Neural cell (in vitro differentiated cells): Measurements from ENCODE around the gene NOL8. TPM values are rescaled to one million over a fixed set of nuclear protein-coding genes. Genes with fewer than 3 reads are reported as not detected.

Experiments
- H2AFZ ChIP-seq: fragments of 200-600, 300-800 bp; sonication (generic), shearing (Covaris generic); 2 replicates; pipeline ENCODE4 v1.6.0; 2014; ENCODE audit warnings: low read depth, mild to moderate bottlenecking, antibody characterized with exemption, low read length, moderate library complexity
- H3F3A ChIP-seq: fragments of 200-600 bp; shearing (Covaris generic); 2 replicates; pipeline ENCODE4 v1.6.1; 2016; ENCODE audit warnings: mild to moderate bottlenecking, moderate library complexity, mixed read lengths, antibody characterized with exemption, low read length; ENCODE audit not compliant: insufficient read depth, poor library complexity, severe bottlenecking
- H3K27ac ChIP-seq: fragments of 200-600, 300-800 bp; sonication (generic), shearing (Covaris generic); 2 replicates; pipeline ENCODE4 v1.5.1; 2014; ENCODE audit warnings: mild to moderate bottlenecking, low read length, moderate library complexity
- H3K27me3 ChIP-seq: fragments of 300-800, 200-600 bp; sonication (generic), shearing (Covaris generic); 2 replicates; pipeline ENCODE4 v1.6.0; 2014; ENCODE audit warnings: mild to moderate bottlenecking, low read depth, low read length, moderate library complexity; ENCODE audit not compliant: insufficient read depth
- H3K36me3 ChIP-seq: fragments of 300-800, 200-600 bp; sonication (generic), shearing (Covaris generic); 2 replicates; pipeline ENCODE4 v1.5.1; 2014; ENCODE audit warnings: mild to moderate bottlenecking, antibody characterized with exemption, low read length, moderate library complexity; ENCODE audit not compliant: insufficient read depth
- H3K4me2 ChIP-seq: fragments of 300-800, 200-600 bp; sonication (generic), shearing (Covaris generic); 2 replicates; pipeline ENCODE4 v1.6.0; 2014; ENCODE audit warnings: mild to moderate bottlenecking, low read length
- H3K4me3 ChIP-seq: fragments of 300-800, 200-600 bp; sonication (generic), shearing (Covaris generic); 2 replicates; pipeline ENCODE4 v1.5.1; 2014; ENCODE audit warnings: mild to moderate bottlenecking, low read length, moderate library complexity
- H3K79me2 ChIP-seq: fragments of 200-600 bp; shearing (Covaris generic); replicated peaks from 2 replicates; pipeline ENCODE4 v1.6.0; 2014; ENCODE audit warnings: mild to moderate bottlenecking, low read length, moderate library complexity; ENCODE audit not compliant: insufficient read depth
- H3K9ac ChIP-seq: fragments of 300-800, 200-600 bp; sonication (generic), shearing (Covaris generic); 2 replicates; pipeline ENCODE4 v1.6.1; 2016; ENCODE audit warnings: mild to moderate bottlenecking, low read length, mixed read lengths
- H3K9me2 ChIP-seq: fragments of 200-600 bp; shearing (Covaris generic); 2 replicates; pipeline ENCODE4 v1.6.1; 2016; ENCODE audit warnings: mild to moderate bottlenecking, low read length, mixed read lengths; ENCODE audit not compliant: insufficient read depth
- H3K9me3 ChIP-seq: fragments of 200-600, 300-800 bp; sonication (generic), shearing (Covaris generic); 2 replicates; pipeline ENCODE4 v1.6.1; 2016; ENCODE audit warnings: mild to moderate bottlenecking, mixed run types, low read length, moderate library complexity, mixed read lengths
- H4K20me1 ChIP-seq: fragments of 200-600 bp; shearing (Covaris generic); 2 replicates; pipeline ENCODE4 v1.6.1; 2016; ENCODE audit warnings: mild to moderate bottlenecking, mixed run types; ENCODE audit not compliant: insufficient read depth
- EP300 ChIP-seq: fragments of 450-650 bp; conservative IDR thresholded peaks from 2 replicates; pipeline ENCODE4 v1.6.1; 2014; ENCODE audit warnings: antibody characterized with exemption, mild to moderate bottlenecking, moderate library complexity; ENCODE audit not compliant: poor library complexity, severe bottlenecking
- EZH2 ChIP-seq: fragments of 200-600, 300-800 bp; shearing (Covaris generic), sonication (generic); IDR thresholded peaks from 2 replicates; pipeline ENCODE4 v1.6.1; 2014; ENCODE audit warnings: antibody characterized with exemption, low read length, borderline replicate concordance, mild to moderate bottlenecking; ENCODE audit not compliant: insufficient read depth, poor library complexity, severe bottlenecking
- MXI1 ChIP-seq: fragments of 450-650 bp; conservative IDR thresholded peaks from 2 replicates; pipeline ENCODE4 v1.6.1; 2014; ENCODE audit warnings: antibody characterized with exemption, mild to moderate bottlenecking; ENCODE audit not compliant: poor library complexity, severe bottlenecking
- POLR2AphosphoS5 ChIP-seq: IDR thresholded peaks from 2 replicates; pipeline ENCODE4 v1.6.1; 2012
- RAD21 ChIP-seq: fragments of 450-650 bp; conservative IDR thresholded peaks from 2 replicates; pipeline ENCODE4 v1.6.1; 2014; ENCODE audit warnings: antibody characterized with exemption, mild to moderate bottlenecking, moderate library complexity
- SMC3 ChIP-seq: fragments of 450-650 bp; conservative IDR thresholded peaks from 2 replicates; pipeline ENCODE4 v1.6.1; 2014; ENCODE audit warnings: antibody characterized with exemption, mild to moderate bottlenecking, moderate library complexity; ENCODE audit not compliant: poor library complexity
- TAF1 ChIP-seq: IDR thresholded peaks from 2 replicates; pipeline ENCODE4 v1.6.1; 2012; ENCODE audit warnings: low read depth
- polyA plus RNA-seq: library from polyadenylated mRNA; depleted of rRNA; stranded (reverse); fragments of >200 nt; gene quantifications from 2 replicates; pipeline ENCODE4 v1.2.3, GENCODE V29; 2014
- small RNA-seq, 3 experiments: library from RNA; depleted of rRNA; stranded (forward); fragments of <200 nt; gene quantifications; one replicate each; pipeline ENCODE3, GENCODE V24; 2012
- TF ChIP-seq, protein P1 (sequence below): fragments of 450-650 bp; IDR thresholded peaks from 2 replicates; pipeline ENCODE4 v1.5.1; 2014; ENCODE audit warnings: antibody characterized with exemption, mild to moderate bottlenecking, moderate library complexity; ENCODE audit not compliant: poor library complexity, severe bottlenecking
- TF ChIP-seq, protein P2 (sequence below): IDR thresholded peaks from 2 replicates; pipeline ENCODE4 v1.6.1; 2012; ENCODE audit warnings: borderline replicate concordance

Gene NOL8
- polyA plus RNA-seq, 1 donor from 2014 or later: 25.3 TPM

DNA sequence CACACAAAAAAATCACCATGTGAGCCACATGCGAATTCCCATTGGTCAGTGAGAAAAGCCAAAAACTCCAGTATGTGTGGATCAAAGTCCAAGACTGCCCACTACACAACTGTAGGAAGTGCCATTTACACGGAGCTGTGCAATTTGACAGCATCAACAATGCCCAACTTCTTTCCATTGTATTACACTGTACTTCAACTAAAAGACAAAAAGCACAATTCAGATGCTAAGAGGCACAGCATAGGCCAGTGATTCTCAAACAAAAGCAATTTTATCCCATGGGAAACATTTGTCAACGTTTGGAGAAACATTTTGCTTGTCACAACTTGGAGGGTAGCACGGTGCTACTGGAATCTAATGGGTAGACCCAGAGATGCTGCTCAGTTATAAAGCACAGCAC lies 71.5 kb downstream of the NOL8 start:
- H3K79me2 ChIP-seq: no peaks in the 10 kb centered on the region
- no peak overlapping the region for H3K4me3 ChIP-seq
- no peak overlapping the region for H3K9ac ChIP-seq
- H3K9me2 ChIP-seq: no peaks in the 10 kb centered on the region
- no peaks in the 10 kb centered on the region for H3F3A ChIP-seq
- no peak overlapping the region for H3K27ac ChIP-seq
- H4K20me1 ChIP-seq: no peaks in the 10 kb centered on the region
- TF ChIP-seq, protein P1, sequence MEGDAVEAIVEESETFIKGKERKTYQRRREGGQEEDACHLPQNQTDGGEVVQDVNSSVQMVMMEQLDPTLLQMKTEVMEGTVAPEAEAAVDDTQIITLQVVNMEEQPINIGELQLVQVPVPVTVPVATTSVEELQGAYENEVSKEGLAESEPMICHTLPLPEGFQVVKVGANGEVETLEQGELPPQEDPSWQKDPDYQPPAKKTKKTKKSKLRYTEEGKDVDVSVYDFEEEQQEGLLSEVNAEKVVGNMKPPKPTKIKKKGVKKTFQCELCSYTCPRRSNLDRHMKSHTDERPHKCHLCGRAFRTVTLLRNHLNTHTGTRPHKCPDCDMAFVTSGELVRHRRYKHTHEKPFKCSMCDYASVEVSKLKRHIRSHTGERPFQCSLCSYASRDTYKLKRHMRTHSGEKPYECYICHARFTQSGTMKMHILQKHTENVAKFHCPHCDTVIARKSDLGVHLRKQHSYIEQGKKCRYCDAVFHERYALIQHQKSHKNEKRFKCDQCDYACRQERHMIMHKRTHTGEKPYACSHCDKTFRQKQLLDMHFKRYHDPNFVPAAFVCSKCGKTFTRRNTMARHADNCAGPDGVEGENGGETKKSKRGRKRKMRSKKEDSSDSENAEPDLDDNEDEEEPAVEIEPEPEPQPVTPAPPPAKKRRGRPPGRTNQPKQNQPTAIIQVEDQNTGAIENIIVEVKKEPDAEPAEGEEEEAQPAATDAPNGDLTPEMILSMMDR: no peak
- no peak for TF ChIP-seq TAF1
- TF ChIP-seq POLR2AphosphoS5: no peak
- TF ChIP-seq MXI1: no peak
- TF ChIP-seq EP300: no peak
- no peak for TF ChIP-seq EZH2
- TF ChIP-seq, protein P2, sequence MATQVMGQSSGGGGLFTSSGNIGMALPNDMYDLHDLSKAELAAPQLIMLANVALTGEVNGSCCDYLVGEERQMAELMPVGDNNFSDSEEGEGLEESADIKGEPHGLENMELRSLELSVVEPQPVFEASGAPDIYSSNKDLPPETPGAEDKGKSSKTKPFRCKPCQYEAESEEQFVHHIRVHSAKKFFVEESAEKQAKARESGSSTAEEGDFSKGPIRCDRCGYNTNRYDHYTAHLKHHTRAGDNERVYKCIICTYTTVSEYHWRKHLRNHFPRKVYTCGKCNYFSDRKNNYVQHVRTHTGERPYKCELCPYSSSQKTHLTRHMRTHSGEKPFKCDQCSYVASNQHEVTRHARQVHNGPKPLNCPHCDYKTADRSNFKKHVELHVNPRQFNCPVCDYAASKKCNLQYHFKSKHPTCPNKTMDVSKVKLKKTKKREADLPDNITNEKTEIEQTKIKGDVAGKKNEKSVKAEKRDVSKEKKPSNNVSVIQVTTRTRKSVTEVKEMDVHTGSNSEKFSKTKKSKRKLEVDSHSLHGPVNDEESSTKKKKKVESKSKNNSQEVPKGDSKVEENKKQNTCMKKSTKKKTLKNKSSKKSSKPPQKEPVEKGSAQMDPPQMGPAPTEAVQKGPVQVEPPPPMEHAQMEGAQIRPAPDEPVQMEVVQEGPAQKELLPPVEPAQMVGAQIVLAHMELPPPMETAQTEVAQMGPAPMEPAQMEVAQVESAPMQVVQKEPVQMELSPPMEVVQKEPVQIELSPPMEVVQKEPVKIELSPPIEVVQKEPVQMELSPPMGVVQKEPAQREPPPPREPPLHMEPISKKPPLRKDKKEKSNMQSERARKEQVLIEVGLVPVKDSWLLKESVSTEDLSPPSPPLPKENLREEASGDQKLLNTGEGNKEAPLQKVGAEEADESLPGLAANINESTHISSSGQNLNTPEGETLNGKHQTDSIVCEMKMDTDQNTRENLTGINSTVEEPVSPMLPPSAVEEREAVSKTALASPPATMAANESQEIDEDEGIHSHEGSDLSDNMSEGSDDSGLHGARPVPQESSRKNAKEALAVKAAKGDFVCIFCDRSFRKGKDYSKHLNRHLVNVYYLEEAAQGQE: no peak
- TF ChIP-seq SMC3: no peak
- no peak for TF ChIP-seq RAD21
- H2AFZ ChIP-seq: no peak overlapping the region
- H3K9me3 ChIP-seq: no peaks in the 10 kb centered on the region
- H3K27me3 ChIP-seq: no peaks in the 10 kb centered on the region
- no peak overlapping the region for H3K4me2 ChIP-seq
- peaks cover 7% of the 10 kb centered on the region for H3K36me3 ChIP-seq

DNA sequence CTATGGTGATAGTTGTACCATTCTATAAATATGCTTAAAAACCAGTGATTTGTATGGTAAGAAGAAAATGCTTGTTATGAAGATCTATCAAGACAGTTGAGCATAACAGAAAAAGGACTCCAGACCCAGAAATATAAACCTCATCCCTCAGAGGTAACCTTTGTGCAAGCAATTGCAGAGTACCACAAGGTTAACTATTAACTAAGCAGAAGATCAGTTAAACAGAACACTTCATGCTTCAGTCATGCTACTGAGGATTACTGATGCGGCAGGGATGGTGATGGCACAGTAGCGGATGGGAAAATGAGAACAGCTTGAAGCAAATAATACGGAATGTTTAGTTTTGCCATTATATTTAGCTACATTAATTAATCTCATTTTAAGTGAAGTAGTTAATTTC lies 77.2 kb downstream of the NOL8 start:
- Histone ChIP-seq H3K36me3 (peaks cover 7% of the 10 kb centered on the region), H3K9ac (no peak overlapping the region), H3K9me3 (no peaks in the 10 kb centered on the region), H3K27me3 (no peaks in the 10 kb centered on the region), H3K4me2 (no peak overlapping the region), H4K20me1 (no peaks in the 10 kb centered on the region), H2AFZ (no peak overlapping the region), H3K9me2 (no peaks in the 10 kb centered on the region), H3K79me2 (no peaks in the 10 kb centered on the region), H3K27ac (no peak overlapping the region), H3F3A (no peaks in the 10 kb centered on the region), H3K4me3 (no peak overlapping the region)
- TF ChIP-seq, protein P2: no peak
- TF ChIP-seq EZH2 (no peak), MXI1 (no peak), POLR2AphosphoS5 (no peak), SMC3 (no peak), EP300 (no peak), TAF1 (no peak)

Small RNA genes within 50 kb of the gene (small RNA-seq; reads per million reads assigned to genes)
- gene MIR3651 (0 reads per million in 3 experiments), gene SNORA84 (0.59 to 5.1 (median 1.5) reads per million in 3 experiments)

Other genes with a start within 250 kb of the NOL8 start
- gene SPTLC1, start 209.9 kb downstream of the NOL8 start, polyA plus RNA-seq: 67.1 and 74.8 TPM in 2 replicates
- 58.1 and 64.4 TPM in 2 replicates for gene IARS1, start 31.7 kb downstream of the NOL8 start, polyA plus RNA-seq
- 2.8 and 5.0 TPM in 2 replicates for gene CENPP, start 603 bp upstream of the NOL8 start, polyA plus RNA-seq
- 0.12 TPM in 1 of 2 replicates, not detected in the other for gene OGN, start 79.2 kb upstream of the NOL8 start, polyA plus RNA-seq
- gene OMD, start 99.1 kb upstream of the NOL8 start, polyA plus RNA-seq: not detected in 2 replicates
- 0.35 and 0.80 TPM in 2 replicates for gene ASPN, start 157.2 kb upstream of the NOL8 start, polyA plus RNA-seq
- 0.30 TPM in 1 of 2 replicates, not detected in the other for gene ECM2, start 210.6 kb upstream of the NOL8 start, polyA plus RNA-seq